Esophagus squamous epithelium (tissue), 5 donors: ENCODE data around the gene ST6GALNAC3. TPM values are rescaled to one million over a fixed set of nuclear protein-coding genes. Genes with fewer than 3 reads are reported as not detected.
"Not testable (repeated sequence)": the region's sequence is repeated elsewhere in the genome, so short reads cannot be mapped to it uniquely, and the experiment has no call there.

Source experiments
- DNase-seq: peaks from one replicate; lab custom pipeline; 2025; lab: John Stamatoyannopoulos, UW
- H3K27ac ChIP-seq, 4 donors: fragments of 200-600 bp; sonication (generic); one replicate each; pipeline ENCODE4 v1.5.1; 2016 to 2019; ENCODE audit warnings: mild to moderate bottlenecking in 1 of 4
- H3K27me3 ChIP-seq, 4 donors: fragments of 200-600 bp; sonication (generic); 1 replicate in 3 of 4; 2 replicates in 1 of 4; pipeline versions ENCODE4 v1.5.1 to v1.6.0; 2017 to 2021; ENCODE audit warnings: antibody characterized with exemption in 1 of 4
- H3K36me3 ChIP-seq, 3 donors: fragments of 200-600 bp; sonication (generic); one replicate each; pipeline ENCODE4 v1.5.1; 2016 to 2019
- H3K4me1 ChIP-seq, 3 donors: fragments of 200-600 bp; sonication (generic); one replicate each; pipeline ENCODE4 v1.5.1; 2017 to 2019
- H3K4me3 ChIP-seq, 4 donors: fragments of 200-600 bp; sonication (generic); 1 replicate in 3 of 4; 2 replicates in 1 of 4; pipeline ENCODE4 v1.5.1; 2016 to 2019; ENCODE audit warnings: mild to moderate bottlenecking in 2 of 4, moderate library complexity in 1 of 4
- H3K9me3 ChIP-seq, 3 donors: fragments of 200-600 bp; sonication (generic); one replicate each; pipeline ENCODE4 v1.5.1; 2016 to 2019
- POLR2A ChIP-seq, 4 donors: fragments of 450-650 bp; IDR thresholded peaks; one replicate each; pipeline ENCODE4 v1.6.1; 2017; ENCODE audit warnings: antibody characterized with exemption in 4 of 4, mild to moderate bottlenecking in 4 of 4, moderate library complexity in 3 of 4
- WGBS, 2 donors: methylation state at CpG; one replicate each; pipeline ENCODE4 v1.1.5; 2018; 5-methylcytosine and 5-hydroxymethylcytosine counted together
- intact Hi-C: fragments of 100-400 bp; cut with DNase I; formaldehyde crosslinking; loops from one replicate; pipeline ENCODE4 v1.15.0; 2022
- total RNA-seq, 4 donors: library from RNA; depleted of rRNA; stranded (reverse); fragments of >200 nt; gene quantifications; one replicate each; pipeline ENCODE4 v1.1.0, GENCODE V29; 2016
- TF ChIP-seq, protein P1 (sequence below), 6 experiments: fragments of 450-650 bp in 4 of 6; fragments of 200-600 bp in 2 of 6; sonication (generic) in 2 of 6; IDR thresholded peaks; one replicate each; pipeline ENCODE4 v1.5.1; 2016 to 2019; ENCODE audit warnings: antibody characterized with exemption in 6 of 6, mild to moderate bottlenecking in 4 of 6, moderate library complexity in 4 of 6
- donor health status: DM: yes; HTN: yes; CAD: no.

Gene ST6GALNAC3
- total RNA-seq, 4 donors from 2014 or later: 0.27 to 4.3 (median 2.2) TPM

- 32 to 53% methylated on average over 4 of the region's 4 CpGs for WGBS, 2 donors
- H3K27me3 ChIP-seq: no peaks in the 10 kb centered on the region
- intact Hi-C loops: no loop called here
- H3K9me3 ChIP-seq: no peaks in the 10 kb centered on the region
- no peak overlapping the region for H3K27ac ChIP-seq
- TF ChIP-seq, protein P1, sequence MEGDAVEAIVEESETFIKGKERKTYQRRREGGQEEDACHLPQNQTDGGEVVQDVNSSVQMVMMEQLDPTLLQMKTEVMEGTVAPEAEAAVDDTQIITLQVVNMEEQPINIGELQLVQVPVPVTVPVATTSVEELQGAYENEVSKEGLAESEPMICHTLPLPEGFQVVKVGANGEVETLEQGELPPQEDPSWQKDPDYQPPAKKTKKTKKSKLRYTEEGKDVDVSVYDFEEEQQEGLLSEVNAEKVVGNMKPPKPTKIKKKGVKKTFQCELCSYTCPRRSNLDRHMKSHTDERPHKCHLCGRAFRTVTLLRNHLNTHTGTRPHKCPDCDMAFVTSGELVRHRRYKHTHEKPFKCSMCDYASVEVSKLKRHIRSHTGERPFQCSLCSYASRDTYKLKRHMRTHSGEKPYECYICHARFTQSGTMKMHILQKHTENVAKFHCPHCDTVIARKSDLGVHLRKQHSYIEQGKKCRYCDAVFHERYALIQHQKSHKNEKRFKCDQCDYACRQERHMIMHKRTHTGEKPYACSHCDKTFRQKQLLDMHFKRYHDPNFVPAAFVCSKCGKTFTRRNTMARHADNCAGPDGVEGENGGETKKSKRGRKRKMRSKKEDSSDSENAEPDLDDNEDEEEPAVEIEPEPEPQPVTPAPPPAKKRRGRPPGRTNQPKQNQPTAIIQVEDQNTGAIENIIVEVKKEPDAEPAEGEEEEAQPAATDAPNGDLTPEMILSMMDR (IDR thresholded peaks at IDR 0.05): no peak
- no peak for TF ChIP-seq POLR2A (IDR thresholded peaks at IDR 0.05)
- H3K4me1 ChIP-seq: peaks cover 0 to 9% (median 4%) of the 10 kb centered on the region in 3 donors
- DNase-seq: no peak
- H3K4me3 ChIP-seq: no peak overlapping the region
- no peaks in the 10 kb centered on the region for H3K36me3 ChIP-seq
Measured at GRCh38 chr1:76109404-76109803, 34.9 kb downstream of the ST6GALNAC3 start.

- Histone ChIP-seq H3K27me3 (no peaks in the 10 kb centered on the region), H3K9me3 (no peaks in the 10 kb centered on the region), H3K4me3 (no peak overlapping the region), H3K4me1 (peaks cover 0 to 9% (median 4%) of the 10 kb centered on the region in 3 donors), H3K36me3 (no peaks in the 10 kb centered on the region), H3K27ac (no peak overlapping the region)
- TF ChIP-seq, protein P1 (IDR thresholded peaks at IDR 0.05): no peak
- no peak for TF ChIP-seq POLR2A (IDR thresholded peaks at IDR 0.05)
- 42 to 54% methylated on average over 2 of the region's 2 CpGs for WGBS, 2 donors
- no peak for DNase-seq
- intact Hi-C loops: no loop called here
Measured at GRCh38 chr1:76109901-76110560, 35.5 kb downstream of the ST6GALNAC3 start.

DNA sequence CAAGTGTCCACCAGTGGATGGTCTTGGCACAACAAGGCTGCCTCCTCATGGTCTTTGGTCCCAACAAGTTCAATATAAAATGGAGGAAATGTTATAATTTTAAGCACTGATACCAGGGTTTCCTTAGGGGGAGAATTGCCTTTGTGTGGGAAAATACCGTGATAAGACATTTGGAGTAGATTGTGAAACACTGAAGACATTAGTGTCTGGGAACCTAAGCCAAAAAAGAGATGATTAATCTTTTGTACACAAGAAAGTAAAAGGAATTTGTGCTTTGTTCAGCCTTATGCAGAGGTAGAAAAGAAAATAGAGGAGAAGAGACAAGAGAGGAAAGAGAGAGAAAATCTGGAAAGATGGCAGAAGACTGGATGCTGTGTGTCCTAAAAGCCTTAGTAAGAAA, 36.1 kb downstream of the ST6GALNAC3 start:
- Histone ChIP-seq H3K4me1 (peaks cover 0 to 9% (median 4%) of the 10 kb centered on the region in 3 donors), H3K36me3 (no peaks in the 10 kb centered on the region), H3K27me3 (no peaks in the 10 kb centered on the region), H3K27ac (no peak overlapping the region), H3K9me3 (no peaks in the 10 kb centered on the region), H3K4me3 (no peak overlapping the region)
- TF ChIP-seq, protein P1 (IDR thresholded peaks at IDR 0.05): no peak
- WGBS, 2 donors: 38 to 42% methylated on average over 1 of the region's 1 CpG
- intact Hi-C loops: no loop called here
- no peak for DNase-seq

- H3K27me3 ChIP-seq, H3K4me3 ChIP-seq, H3K27ac ChIP-seq, H3K36me3 ChIP-seq, intact Hi-C loops, DNase-seq, H3K9me3 ChIP-seq, H3K4me1 ChIP-seq: not testable (repeated sequence)
- WGBS, 2 donors: no CpG with 5 or more reads among the region's 35 CpGs
Measured at GRCh38 chr1:76112321-76112720, 37.8 kb downstream of the ST6GALNAC3 start.

GRCh38 chr1:76113446-76113845, 38.9 kb downstream of the ST6GALNAC3 start:
- TF ChIP-seq POLR2A (IDR thresholded peaks at IDR 0.05): no peak
- TF ChIP-seq, protein P1 (IDR thresholded peaks at IDR 0.05): no peak
- Histone ChIP-seq H3K4me1 (peaks cover 0 to 9% (median 4%) of the 10 kb centered on the region in 3 donors), H3K27ac (no peak overlapping the region), H3K9me3 (no peaks in the 10 kb centered on the region), H3K36me3 (no peaks in the 10 kb centered on the region), H3K4me3 (no peak overlapping the region), H3K27me3 (no peaks in the 10 kb centered on the region)
- intact Hi-C loops: no loop called here
- DNase-seq: no peak
